VCaP (cell line): ENCODE data around the gene CLK3.

ENCODE experiments used
- H3K27ac ChIP-seq: fragments of 450-650 bp; 2 replicates; pipeline ENCODE4 v1.5.1; 2017
- CTCF ChIP-seq: fragments of 450-650 bp; conservative IDR thresholded peaks from 2 replicates; pipeline ENCODE4 v1.5.1; 2017; ENCODE audit warnings: mild to moderate bottlenecking, moderate library complexity

The CLK3 gene

DNA sequence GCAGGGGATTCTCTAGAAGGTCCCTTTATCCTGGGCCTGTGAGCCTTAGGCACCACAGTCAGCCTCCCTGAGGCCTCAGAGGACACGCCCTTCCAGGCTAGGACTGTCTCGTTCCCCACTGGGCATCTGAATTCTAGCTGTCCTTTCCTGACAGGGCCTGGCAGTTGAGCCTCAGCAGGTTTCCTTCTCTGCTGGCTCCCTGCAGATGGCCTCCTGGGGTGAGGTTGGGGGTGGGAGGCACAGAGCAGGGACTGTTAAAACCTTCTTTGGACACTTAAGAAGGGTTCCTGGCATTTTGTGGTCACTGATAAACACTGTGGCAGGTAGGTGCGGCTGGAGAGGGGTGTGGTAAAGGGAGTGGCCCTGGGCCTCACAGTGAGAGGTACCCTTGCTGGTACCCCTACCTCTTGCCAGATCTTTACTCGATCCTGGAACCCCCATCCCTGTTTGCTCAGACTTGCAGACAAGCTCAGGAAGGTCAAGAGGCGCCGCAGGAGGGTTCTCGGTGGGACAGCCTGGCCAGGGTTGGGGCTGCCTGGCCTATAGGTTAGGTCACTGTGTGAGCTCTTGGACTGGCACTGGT is 8.5 kb downstream of the CLK3 start:
- no peak overlapping the region; the same call in 1 of the 2 replicates for H3K27ac ChIP-seq
- no peak for TF ChIP-seq CTCF

DNA sequence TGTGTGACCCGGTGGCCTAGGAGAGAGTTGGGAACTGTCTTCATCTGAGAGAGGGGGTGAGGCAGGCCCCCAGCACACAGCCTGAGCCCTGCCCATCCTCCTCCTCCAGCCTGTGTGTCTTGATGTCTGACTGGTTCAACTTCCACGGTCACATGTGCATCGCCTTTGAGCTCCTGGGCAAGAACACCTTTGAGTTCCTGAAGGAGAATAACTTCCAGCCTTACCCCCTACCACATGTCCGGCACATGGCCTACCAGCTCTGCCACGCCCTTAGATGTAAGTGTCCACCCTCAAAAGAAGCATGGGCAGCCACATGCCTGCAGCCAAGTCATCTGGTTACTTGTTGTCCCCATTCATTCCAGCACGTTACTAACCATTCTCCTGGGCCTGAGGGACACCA is 10.1 kb downstream of the CLK3 start:
- TF ChIP-seq CTCF: no peak
- no peak overlapping the region for H3K27ac ChIP-seq

DNA sequence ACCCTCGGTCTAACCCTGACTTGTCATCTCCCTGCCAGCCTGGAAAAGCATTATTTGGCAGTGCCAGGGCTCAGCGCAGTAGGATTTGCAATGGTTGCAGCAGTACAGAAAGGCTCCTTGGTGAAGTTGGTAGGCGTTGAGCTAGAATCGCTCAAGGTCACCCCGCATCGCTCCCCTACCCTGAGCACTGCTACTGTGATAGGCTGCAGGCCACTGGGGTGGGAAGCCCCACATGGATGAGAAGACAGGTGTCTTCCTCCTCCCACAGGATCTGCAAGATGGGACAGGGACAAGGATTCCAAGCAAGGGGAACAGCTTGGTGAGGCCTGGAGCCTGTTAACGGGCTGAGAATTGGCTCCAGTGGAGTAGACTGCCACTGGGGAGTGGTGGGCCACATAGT is 10.7 kb downstream of the CLK3 start:
- no peak overlapping the region for H3K27ac ChIP-seq
- TF ChIP-seq CTCF: no peak

DNA sequence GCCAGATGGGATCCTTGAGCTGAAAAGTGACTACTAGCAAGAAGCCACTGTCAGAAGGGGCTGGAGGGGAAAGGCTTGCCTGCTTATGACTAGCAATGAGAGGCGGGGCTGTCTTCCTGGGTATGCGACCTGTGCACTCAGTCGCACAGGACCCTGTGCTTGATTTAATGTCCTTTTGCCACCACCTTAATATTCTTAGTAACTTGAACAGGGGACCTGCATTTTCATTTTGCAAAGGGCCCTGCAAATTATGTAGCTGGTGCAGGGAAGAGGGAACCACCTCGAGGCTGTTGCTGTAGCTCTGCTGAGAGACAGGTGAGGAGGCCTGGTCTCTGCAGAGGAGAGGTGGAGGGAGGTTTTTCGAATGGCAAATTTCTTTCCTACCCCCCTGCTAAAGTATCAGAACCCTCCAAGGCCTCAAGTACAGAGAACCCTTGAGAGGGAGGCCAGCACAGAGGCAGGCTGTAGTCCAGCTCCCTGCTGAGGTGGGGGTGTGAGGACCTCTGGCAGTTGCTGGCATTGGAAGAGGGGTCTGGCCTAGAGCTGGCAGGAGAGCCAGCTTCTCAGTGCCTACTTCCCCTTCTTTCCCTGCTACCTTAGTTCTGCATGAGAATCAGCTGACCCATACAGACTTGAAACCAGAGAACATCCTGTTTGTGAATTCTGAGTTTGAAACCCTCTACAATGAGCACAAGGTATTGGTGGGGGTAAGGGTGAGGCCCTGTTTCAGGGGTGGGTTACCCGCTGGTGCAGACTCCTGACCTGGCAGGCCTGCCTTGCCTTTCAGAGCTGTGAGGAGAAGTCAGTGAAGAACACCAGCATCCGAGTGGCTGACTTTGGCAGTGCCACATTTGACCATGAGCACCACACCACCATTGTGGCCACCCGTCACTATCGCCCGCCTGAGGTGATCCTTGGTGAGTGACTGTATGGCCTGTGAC is 11.4 kb downstream of the CLK3 start:
- no peak for TF ChIP-seq CTCF
- no peak overlapping the region for H3K27ac ChIP-seq

- TF ChIP-seq CTCF: no peak
- H3K27ac ChIP-seq: no peak overlapping the region
Observed at GRCh38 chr15:74627766-74628165, 12.1 kb downstream of the CLK3 start.

- no peak overlapping the region for H3K27ac ChIP-seq
- no peak for TF ChIP-seq CTCF
Observed at GRCh38 chr15:74628199-74628598, 12.6 kb downstream of the CLK3 start.

- H3K27ac ChIP-seq: 0 out of 2 replicates have a peak overlapping the region, but pooled peaks have one; percentile 4
- TF ChIP-seq CTCF: no peak
Observed at GRCh38 chr15:74628949-74629348, 13.3 kb downstream of the CLK3 start.

DNA sequence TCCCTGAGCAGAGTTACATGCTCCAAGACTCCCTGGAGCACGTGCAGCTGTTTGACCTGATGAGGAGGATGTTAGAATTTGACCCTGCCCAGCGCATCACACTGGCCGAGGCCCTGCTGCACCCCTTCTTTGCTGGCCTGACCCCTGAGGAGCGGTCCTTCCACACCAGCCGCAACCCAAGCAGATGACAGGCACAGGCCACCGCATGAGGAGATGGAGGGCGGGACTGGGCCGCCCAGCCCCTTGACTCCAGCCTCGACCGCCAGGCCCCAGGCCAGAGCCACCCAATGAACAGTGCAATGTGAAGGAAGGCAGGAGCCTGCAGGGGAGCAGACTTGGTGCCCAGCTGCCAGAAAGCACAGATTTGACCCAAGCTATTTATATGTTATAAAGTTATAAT is 14.1 kb downstream of the CLK3 start:
- H3K27ac ChIP-seq: peak overlapping the region; percentile 24; the same call in 1 of the 2 replicates
